ENCODE results near the gene RASA2. TPM values are rescaled to one million over a fixed set of nuclear protein-coding genes. Genes with fewer than 3 reads are reported as not detected.

The RASA2 gene
- total and polyA plus RNA-seq, 2 of the 4 experiments (the other 2 are of a cell fraction), result 6.1 to 14.0 TPM

- H3K4me2 ChIP-seq (ENCODE audit: low read depth, low read length), result no peak overlapping the region
- no peaks in the 10 kb centered on the region for H4K20me1 ChIP-seq (ENCODE audit: insufficient read depth, low read length)
- in situ Hi-C loops (cut with MboI; ENCODE audit: low sequenced_read_pairs), result loop anchor here (10.0 kb wide), 1 partner anchor 454 kb away; no protein-coding TSS in a partner anchor
- DNase-seq, result no peak
- dilution Hi-C loops (cut with HindIII; ENCODE audit: low sequenced_read_pairs, unreplicated experiment), result no loop called here
- peak overlapping the region; percentile 27 for H2BK5ac ChIP-seq (ENCODE audit: low read depth, low read length, poor library complexity, severe bottlenecking)
- ChIA-PET POLR2A (ENCODE audit: unreplicated experiment) (no interaction called here), CTCF (interaction anchor here (0.6 to 5.1 kb wide), 6 partner anchors 93 to 156 kb away, joined by 3 to 41 read pairs (median 4); no protein-coding TSS in a partner anchor)
- H2BK15ac ChIP-seq (ENCODE audit: low read depth, low read length), result peak overlapping the region; percentile 53; the same call in 1 of the 3 replicates
- peak overlapping the region; percentile 87 for H4K5ac ChIP-seq (ENCODE audit: low read depth, low read length)
- peak overlapping the region; percentile 53 for H4K91ac ChIP-seq (ENCODE audit: insufficient read depth, low read depth, low read length)
- H3K14ac ChIP-seq (replicated peaks; ENCODE audit: low read depth, low read length), result peak overlapping the region; percentile 26; the same call in 1 of the 2 replicates
- no peak overlapping the region for H3K56ac ChIP-seq (ENCODE audit: extremely low read depth, insufficient read depth, low read length)
- peak overlapping the region; percentile 55 for H3K4ac ChIP-seq (ENCODE audit: low read depth, low read length)
- BruUV-seq (replicated peaks), result no TSS peak
- no peaks in the 10 kb centered on the region for H3K27me3 ChIP-seq (ENCODE audit: control insufficient read depth, insufficient read depth, low read length)
- peak overlapping the region; percentile 79; the same call in 1 of the 2 replicates for H2BK120ac ChIP-seq (ENCODE audit: low read depth, low read length)
- TF ChIP-seq CEBPB (IDR thresholded peaks at IDR 0.05; ENCODE audit: low read depth, low read length) (no peak), BHLHE40 (IDR thresholded peaks at IDR 0.05; ENCODE audit: low read depth, low read length) (no peak), USF2 (IDR thresholded peaks at IDR 0.05; ENCODE audit: low read depth, low read length) (no peak), RAD21 (IDR thresholded peaks at IDR 0.05; ENCODE audit: low read length) (no peak)
- H3K4me1 ChIP-seq (ENCODE audit: control insufficient read depth, insufficient read depth, low read length), result peaks cover 17% of the 10 kb centered on the region
- H3K18ac ChIP-seq (ENCODE audit: low read depth, low read length), result peak overlapping the region; percentile 92
- H2AK5ac ChIP-seq (ENCODE audit: low read depth, low read length), result peak overlapping the region; percentile 0; the same call in 1 of the 2 replicates
- no peak for ATAC-seq (ENCODE audit: low read depth)
- peak overlapping the region; percentile 66 for H3K9ac ChIP-seq (ENCODE audit: low read depth, low read length)
- H4K8ac ChIP-seq (ENCODE audit: low read depth in 2 of 2, low read length in 2 of 2), result peak overlapping the region in 1 of 2 experiments; percentile 48; a peak in 2 of 4 replicates
- peaks cover 0 to 14% of the 10 kb centered on the region in 2 experiments; a peak in 2 of 4 replicates for H3K79me1 ChIP-seq (ENCODE audit: low read depth in 1 of 2, low read length in 2 of 2)
- peak overlapping the region; percentile 78; the same call in 1 of the 2 replicates for H3K27ac ChIP-seq (ENCODE audit: insufficient read depth, low read length)
- peak overlapping the region; percentile 6 for H2AK9ac ChIP-seq (replicated peaks; ENCODE audit: low read depth, low read length, poor library complexity)
- no peaks in the 10 kb centered on the region for H3K36me3 ChIP-seq (ENCODE audit: control insufficient read depth, insufficient read depth, low read length)
- H3K23ac ChIP-seq (ENCODE audit: low read depth, low read length), result no peak overlapping the region
- H3K9me1 ChIP-seq (ENCODE audit: insufficient read depth, low read length), result peaks cover 20% of the 10 kb centered on the region
- H3K4me3 ChIP-seq (ENCODE audit: insufficient read depth, low read depth, low read length), result no peak overlapping the region
- intact Hi-C loops (cut with micrococcal nuclease), result no loop called here
- no peaks in the 10 kb centered on the region for H3K9me3 ChIP-seq (ENCODE audit: control insufficient read depth, insufficient read depth, low read length)
- 96% methylated on average over 4 of the region's 7 CpGs; no CpG with 5 or more reads in 1 of the 2 experiments for WGBS, 2 experiments (ENCODE audit: extremely low coverage in 2 of 2, insufficient read length in 1 of 2)
- H2BK20ac ChIP-seq (ENCODE audit: low read depth, low read length), result peak overlapping the region; percentile 38; the same call in 1 of the 2 replicates
- peak overlapping the region; percentile 44 for H2AFZ ChIP-seq (replicated peaks; ENCODE audit: low read length, poor library complexity)
Measured at GRCh38 chr3:141459008-141459407, 27.8 kb upstream of the RASA2 start.
